Neural crest cell (in vitro differentiated cells): ENCODE measurements around the gene IL37. TPM values are rescaled to one million over a fixed set of nuclear protein-coding genes. Genes with fewer than 3 reads are reported as not detected.
"Not testable (repeated sequence)": the region's sequence is repeated elsewhere in the genome, so short reads cannot be mapped to it uniquely, and the experiment has no call there.

Source experiments
- DNase-seq: peaks from one replicate; pipeline ENCODE4 v3.0.0; 2021; ENCODE audit warnings: low read depth, mixed read lengths, low spot score
- H3K27ac Mint-ChIP-seq: one replicate; pipeline ENCODE4 v1.8.0; 2021; ENCODE audit warnings: mild to moderate bottlenecking, mixed read lengths; ENCODE audit not compliant: unreplicated experiment
- H3K27me3 Mint-ChIP-seq: 2 replicates; pipeline ENCODE4 v1.8.0; 2021; ENCODE audit warnings: low read depth, mild to moderate bottlenecking, mixed read lengths
- H3K36me3 Mint-ChIP-seq: 2 replicates; pipeline ENCODE4 v1.8.0; 2021; ENCODE audit warnings: low read depth, mild to moderate bottlenecking, mixed read lengths
- H3K4me1 Mint-ChIP-seq: 2 replicates; pipeline ENCODE4 v1.8.0; 2021; ENCODE audit warnings: mixed read lengths
- H3K4me3 Mint-ChIP-seq: one replicate; pipeline ENCODE4 v1.8.0; 2021; ENCODE audit warnings: mild to moderate bottlenecking, mixed read lengths
- H3K9me3 Mint-ChIP-seq: 2 replicates; pipeline ENCODE4 v1.8.0; 2021; ENCODE audit warnings: mixed read lengths
- total RNA-seq: library from RNA; stranded (reverse); gene quantifications from 2 replicates; pipeline ENCODE4 v1.2.1, GENCODE V29; 2021
- TF ChIP-seq, protein P1 (sequence below): fragments of 200-600 bp; sonication (generic); conservative IDR thresholded peaks from 2 replicates; pipeline ENCODE4 v1.5.0; 2021; ENCODE audit warnings: antibody characterized with exemption, mild to moderate bottlenecking

Gene IL37
- total RNA-seq, 1 donor from 2014 or later: 0.40 TPM

GRCh38 chr2:112906276-112906675 is 4.7 kb upstream of the IL37 start:
- H3K36me3 Mint-ChIP-seq: no peaks in the 10 kb centered on the region
- peaks cover 7% of the 10 kb centered on the region for H3K27me3 Mint-ChIP-seq
- no peak for DNase-seq
- TF ChIP-seq, protein P1, sequence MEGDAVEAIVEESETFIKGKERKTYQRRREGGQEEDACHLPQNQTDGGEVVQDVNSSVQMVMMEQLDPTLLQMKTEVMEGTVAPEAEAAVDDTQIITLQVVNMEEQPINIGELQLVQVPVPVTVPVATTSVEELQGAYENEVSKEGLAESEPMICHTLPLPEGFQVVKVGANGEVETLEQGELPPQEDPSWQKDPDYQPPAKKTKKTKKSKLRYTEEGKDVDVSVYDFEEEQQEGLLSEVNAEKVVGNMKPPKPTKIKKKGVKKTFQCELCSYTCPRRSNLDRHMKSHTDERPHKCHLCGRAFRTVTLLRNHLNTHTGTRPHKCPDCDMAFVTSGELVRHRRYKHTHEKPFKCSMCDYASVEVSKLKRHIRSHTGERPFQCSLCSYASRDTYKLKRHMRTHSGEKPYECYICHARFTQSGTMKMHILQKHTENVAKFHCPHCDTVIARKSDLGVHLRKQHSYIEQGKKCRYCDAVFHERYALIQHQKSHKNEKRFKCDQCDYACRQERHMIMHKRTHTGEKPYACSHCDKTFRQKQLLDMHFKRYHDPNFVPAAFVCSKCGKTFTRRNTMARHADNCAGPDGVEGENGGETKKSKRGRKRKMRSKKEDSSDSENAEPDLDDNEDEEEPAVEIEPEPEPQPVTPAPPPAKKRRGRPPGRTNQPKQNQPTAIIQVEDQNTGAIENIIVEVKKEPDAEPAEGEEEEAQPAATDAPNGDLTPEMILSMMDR: no peak
- no peak overlapping the region for H3K4me3 Mint-ChIP-seq
- no peaks in the 10 kb centered on the region for H3K9me3 Mint-ChIP-seq
- no peak overlapping the region for H3K27ac Mint-ChIP-seq
- H3K4me1 Mint-ChIP-seq: no peaks in the 10 kb centered on the region

DNA sequence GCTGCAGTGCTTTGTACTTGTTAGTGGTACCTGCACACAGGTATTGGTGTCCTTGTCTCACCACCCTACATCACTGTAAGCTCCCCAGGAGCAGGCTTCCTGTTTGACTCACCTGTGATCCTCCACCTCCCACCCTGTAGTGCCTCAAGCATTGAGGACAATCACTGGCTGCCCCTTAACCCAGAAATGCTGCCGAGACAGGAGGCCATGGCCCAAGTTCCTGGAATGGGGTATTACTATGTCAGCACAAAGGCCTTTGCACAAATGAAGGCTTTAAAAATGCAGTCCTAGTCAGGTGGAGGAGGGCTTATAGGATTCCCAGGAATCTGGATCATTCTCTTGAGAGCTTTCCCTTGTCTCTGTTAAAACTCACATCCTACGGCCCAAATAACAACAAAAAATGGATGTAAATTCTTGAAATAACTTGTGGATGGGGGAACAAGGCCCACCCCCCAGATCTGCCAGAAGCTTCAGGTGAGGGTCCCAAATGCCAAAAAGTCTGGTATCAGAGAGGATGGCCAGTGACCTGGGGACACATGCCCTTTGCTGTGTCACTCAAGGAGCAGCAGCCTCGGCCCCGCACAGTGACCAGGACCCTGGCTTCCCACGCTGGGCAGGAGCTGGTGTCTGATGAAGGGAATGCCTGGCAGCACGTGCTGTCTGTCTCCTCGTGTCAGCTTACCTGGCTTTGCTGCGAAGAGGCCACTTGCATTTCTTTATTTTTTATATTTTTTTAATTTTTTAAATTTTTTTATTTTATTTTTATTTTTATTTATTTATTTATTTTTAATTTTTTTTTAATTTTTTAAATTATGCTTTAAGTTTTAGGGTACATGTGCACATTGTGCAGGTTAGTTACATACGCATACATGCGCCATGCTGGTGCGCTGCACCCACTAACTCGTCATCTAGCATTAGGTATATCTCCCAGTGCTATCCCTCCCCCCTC is 3.7 kb upstream of the IL37 start:
- H3K27me3 Mint-ChIP-seq: peaks cover 11% of the 10 kb centered on the region
- H3K36me3 Mint-ChIP-seq: no peaks in the 10 kb centered on the region
- no peaks in the 10 kb centered on the region for H3K9me3 Mint-ChIP-seq
- no peaks in the 10 kb centered on the region for H3K4me1 Mint-ChIP-seq
- no peak overlapping the region for H3K27ac Mint-ChIP-seq
- DNase-seq: no peak
- TF ChIP-seq, protein P1: no peak
- H3K4me3 Mint-ChIP-seq: no peak overlapping the region

DNA sequence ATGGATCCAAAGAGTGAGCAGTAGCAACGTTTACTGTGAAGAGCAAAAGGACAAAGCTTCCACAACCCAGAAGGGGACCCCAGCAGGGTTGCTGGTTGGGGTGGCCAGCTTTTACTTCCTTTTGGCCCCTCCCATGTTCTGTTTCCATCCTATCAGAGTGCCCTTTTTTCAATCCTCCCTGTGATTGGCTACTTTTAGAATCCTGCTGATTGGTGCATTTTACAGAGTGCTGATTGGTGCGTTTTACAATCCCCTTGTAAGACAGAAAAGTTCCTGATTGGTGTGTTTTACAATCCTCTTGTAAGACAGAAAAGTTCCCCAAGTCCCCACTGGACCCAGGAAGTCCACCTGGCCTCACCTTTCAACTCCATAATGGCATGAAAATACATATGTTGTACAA is 2.4 kb upstream of the IL37 start:
- H3K27me3 Mint-ChIP-seq: peaks cover 11% of the 10 kb centered on the region
- not testable (repeated sequence) for H3K4me3 Mint-ChIP-seq, H3K4me1 Mint-ChIP-seq, H3K36me3 Mint-ChIP-seq, DNase-seq, H3K27ac Mint-ChIP-seq, H3K9me3 Mint-ChIP-seq

DNA sequence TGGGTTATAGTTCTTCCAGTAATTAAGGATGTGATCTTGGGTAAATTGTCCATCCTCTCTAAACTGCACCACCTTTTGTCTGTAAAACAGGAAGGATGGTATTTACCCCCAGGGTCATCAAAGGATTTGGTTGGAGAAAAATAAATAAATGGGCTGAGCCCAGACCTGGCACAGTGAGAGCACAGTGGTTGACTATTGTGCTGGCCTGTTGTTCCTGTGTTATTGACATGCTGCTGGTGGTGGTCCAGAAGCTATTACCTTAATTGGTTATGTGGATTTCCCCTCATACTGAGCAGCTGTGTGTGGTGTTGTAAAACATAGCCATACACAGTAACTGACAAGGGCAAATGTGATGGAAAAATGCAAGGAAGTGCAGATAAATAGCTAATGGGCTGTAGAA is 746 bp upstream of the IL37 start:
- Mint-ChIP-seq H3K4me3 (no peak overlapping the region), H3K4me1 (no peaks in the 10 kb centered on the region), H3K27ac (no peak overlapping the region), H3K9me3 (no peaks in the 10 kb centered on the region), H3K36me3 (no peaks in the 10 kb centered on the region), H3K27me3 (peaks cover 7% of the 10 kb centered on the region)
- TF ChIP-seq, protein P1: no peak
- no peak for DNase-seq

DNA sequence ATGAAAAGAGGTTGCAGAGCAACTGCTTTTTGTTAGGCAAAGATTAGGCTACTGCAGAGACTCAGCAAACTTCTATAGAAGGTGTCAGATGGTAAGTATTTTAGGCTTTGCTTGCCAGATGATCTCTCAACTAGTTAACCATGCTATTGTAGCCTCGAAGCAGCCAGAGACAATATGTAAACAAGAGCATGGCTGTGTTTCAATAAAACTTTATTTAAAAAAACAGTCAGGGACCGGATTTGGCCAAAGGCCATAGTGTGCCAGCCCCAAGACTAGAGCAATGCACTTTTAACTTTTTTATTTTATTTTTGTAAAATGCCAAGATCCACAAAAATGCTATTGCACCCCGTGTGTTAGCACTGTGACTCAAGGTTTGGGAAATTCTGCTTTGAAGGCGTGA is 1.4 kb downstream of the IL37 start:
- TF ChIP-seq, protein P1: no peak
- Mint-ChIP-seq H3K4me1 (no peaks in the 10 kb centered on the region), H3K27me3 (peaks cover 10% of the 10 kb centered on the region), H3K9me3 (no peaks in the 10 kb centered on the region), H3K36me3 (no peaks in the 10 kb centered on the region), H3K4me3 (no peak overlapping the region), H3K27ac (no peak overlapping the region)
- no peak for DNase-seq
